ENCODE measurements around the gene GPATCH2.

Gene GPATCH2

DNA sequence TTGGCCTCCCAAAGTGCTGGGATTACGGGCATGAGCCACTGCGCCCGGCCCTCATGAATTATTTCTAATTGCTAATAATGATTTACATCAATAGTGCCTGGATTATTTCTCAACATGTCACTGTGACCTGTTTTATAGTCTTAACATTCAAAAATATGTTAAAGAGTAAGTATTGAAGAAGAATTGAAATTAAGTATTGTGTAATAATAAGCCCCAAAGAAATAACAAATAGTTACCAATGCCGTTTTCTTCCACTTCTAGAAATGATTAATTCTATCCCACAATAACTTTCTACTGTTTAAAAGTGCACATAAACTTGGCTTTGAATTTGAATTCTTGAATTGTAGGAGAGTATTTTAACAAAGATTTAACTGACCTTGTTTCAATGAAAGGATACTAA lies 19.8 kb upstream of the GPATCH2 start:
- TF ChIP-seq, protein P1, sequence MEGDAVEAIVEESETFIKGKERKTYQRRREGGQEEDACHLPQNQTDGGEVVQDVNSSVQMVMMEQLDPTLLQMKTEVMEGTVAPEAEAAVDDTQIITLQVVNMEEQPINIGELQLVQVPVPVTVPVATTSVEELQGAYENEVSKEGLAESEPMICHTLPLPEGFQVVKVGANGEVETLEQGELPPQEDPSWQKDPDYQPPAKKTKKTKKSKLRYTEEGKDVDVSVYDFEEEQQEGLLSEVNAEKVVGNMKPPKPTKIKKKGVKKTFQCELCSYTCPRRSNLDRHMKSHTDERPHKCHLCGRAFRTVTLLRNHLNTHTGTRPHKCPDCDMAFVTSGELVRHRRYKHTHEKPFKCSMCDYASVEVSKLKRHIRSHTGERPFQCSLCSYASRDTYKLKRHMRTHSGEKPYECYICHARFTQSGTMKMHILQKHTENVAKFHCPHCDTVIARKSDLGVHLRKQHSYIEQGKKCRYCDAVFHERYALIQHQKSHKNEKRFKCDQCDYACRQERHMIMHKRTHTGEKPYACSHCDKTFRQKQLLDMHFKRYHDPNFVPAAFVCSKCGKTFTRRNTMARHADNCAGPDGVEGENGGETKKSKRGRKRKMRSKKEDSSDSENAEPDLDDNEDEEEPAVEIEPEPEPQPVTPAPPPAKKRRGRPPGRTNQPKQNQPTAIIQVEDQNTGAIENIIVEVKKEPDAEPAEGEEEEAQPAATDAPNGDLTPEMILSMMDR (IDR thresholded peaks at IDR 0.05; ENCODE audit: insufficient read depth, low read depth, low read length, missing control alignments) = no peak

DNA sequence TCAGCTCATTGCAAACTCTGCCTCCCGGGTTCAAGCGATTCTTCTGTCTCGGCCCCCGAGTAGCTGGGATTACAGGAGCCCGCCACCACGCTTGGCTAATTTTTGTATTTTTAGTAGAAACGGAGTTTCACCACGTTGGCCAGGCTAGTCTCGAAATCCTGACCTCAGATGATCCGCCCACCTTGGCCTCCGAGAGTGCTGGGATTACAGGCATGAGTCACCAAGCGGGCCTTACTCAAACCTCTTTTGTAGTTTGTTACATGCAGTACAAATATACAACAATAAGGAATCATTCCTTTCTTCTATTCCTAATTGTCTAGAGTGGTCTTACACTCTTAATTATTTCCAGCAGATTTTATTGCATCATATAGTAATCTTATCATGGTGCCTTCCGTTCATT lies 16.9 kb upstream of the GPATCH2 start:
- TF ChIP-seq, protein P1 (IDR thresholded peaks at IDR 0.05; ENCODE audit: insufficient read depth, low read depth, low read length, missing control alignments) = no peak
- DNase-seq (ENCODE audit: low read depth) = no peak
- H3K4me3 ChIP-seq (ENCODE audit: low read depth, low read length) = no peak overlapping the region

More for the DNA sequence above, 19.8 kb upstream of the GPATCH2 start:
- no peak overlapping the region for H3K4me3 ChIP-seq (ENCODE audit: low read depth, low read length)
- DNase-seq (ENCODE audit: low read depth) = no peak

DNA sequence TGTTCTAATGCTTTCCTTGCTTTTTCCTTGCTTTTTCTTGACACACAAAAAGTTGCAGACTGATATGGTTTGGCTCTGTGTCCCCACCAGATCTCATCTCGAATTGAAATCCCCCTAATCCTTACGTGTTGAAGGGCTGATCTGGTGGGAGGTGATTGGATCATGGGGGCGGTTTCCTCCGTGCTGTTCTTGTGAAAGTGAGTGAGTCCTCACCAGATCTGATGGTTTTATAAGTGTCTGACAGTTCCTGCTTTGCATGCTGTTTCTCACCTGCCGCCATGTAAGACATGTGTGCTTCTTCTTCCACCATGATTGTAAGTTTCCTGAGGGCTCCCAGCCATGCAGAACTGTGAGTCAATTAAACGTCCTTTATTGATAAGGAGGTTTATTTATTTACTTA lies 11.6 kb upstream of the GPATCH2 start:
- TF ChIP-seq, protein P1 (IDR thresholded peaks at IDR 0.05; ENCODE audit: insufficient read depth, low read depth, low read length, missing control alignments) = no peak
- no peak for DNase-seq (ENCODE audit: low read depth)
- no peak overlapping the region for H3K4me3 ChIP-seq (ENCODE audit: low read depth, low read length)

GRCh38 chr1:217627431-217627830 lies 3.5 kb downstream of the GPATCH2 start:
- TF ChIP-seq, protein P1 (IDR thresholded peaks at IDR 0.05; ENCODE audit: insufficient read depth, low read depth, low read length, missing control alignments) = no peak
- no peak for DNase-seq (ENCODE audit: low read depth)
- H3K4me3 ChIP-seq (ENCODE audit: low read depth, low read length) = no peak overlapping the region

GRCh38 chr1:217626321-217626720 lies 4.6 kb downstream of the GPATCH2 start:
- no peak overlapping the region for H3K4me3 ChIP-seq (ENCODE audit: low read depth, low read length)
- no peak for DNase-seq (ENCODE audit: low read depth)
- TF ChIP-seq, protein P1 (IDR thresholded peaks at IDR 0.05; ENCODE audit: insufficient read depth, low read depth, low read length, missing control alignments) = no peak

- TF ChIP-seq, protein P1 (IDR thresholded peaks at IDR 0.05; ENCODE audit: insufficient read depth, low read depth, low read length, missing control alignments) = no peak
- H3K4me3 ChIP-seq (ENCODE audit: low read depth, low read length) = no peak overlapping the region
- peak; percentile 11 for DNase-seq (ENCODE audit: low read depth)
Measured at GRCh38 chr1:217622042-217622441, 8.8 kb downstream of the GPATCH2 start.

GRCh38 chr1:217620814-217621213 lies 10.1 kb downstream of the GPATCH2 start:
- DNase-seq (ENCODE audit: low read depth) = peak; percentile 80
- H3K4me3 ChIP-seq (ENCODE audit: low read depth, low read length) = no peak overlapping the region
- TF ChIP-seq, protein P1 (IDR thresholded peaks at IDR 0.05; ENCODE audit: insufficient read depth, low read depth, low read length, missing control alignments) = no peak

Data from GM12865 (cell line).